Erythroblast (primary cell): Measurements from ENCODE around the gene NEURL4.

Source experiments
- GATA1 ChIP-seq: IDR thresholded peaks from 2 replicates; pipeline ENCODE4 v1.6.1; 2011; ENCODE audit warnings: low read depth, mild to moderate bottlenecking, control low read depth, low read length, moderate library complexity
- POLR2A ChIP-seq: IDR thresholded peaks from 2 replicates; pipeline ENCODE4 v1.6.1; 2011; ENCODE audit warnings: mild to moderate bottlenecking, low read length

GRCh38 chr17:7313890-7314718 lies 15.0 kb downstream of the NEURL4 start:
- TF ChIP-seq POLR2A (no peak), GATA1 (no peak)
